ENCODE measurements around the gene ENPP1. TPM values are rescaled to one million over a fixed set of nuclear protein-coding genes. Genes with fewer than 3 reads are reported as not detected.

ENPP1 gene
- polyA plus RNA-seq, 3 donors = not detected

GRCh38 chr6:131782764-131783163, 25.1 kb upstream of the ENPP1 start:
- no peaks in the 10 kb centered on the region for H3K27me3 ChIP-seq (ENCODE audit: control insufficient read depth in 2 of 2, insufficient read depth in 2 of 2, low read length in 2 of 2)
- intact Hi-C loops (cut with micrococcal nuclease) = no loop called here
- no peak overlapping the region for H3K4me3 ChIP-seq (replicated peaks in 1 of 3; ENCODE audit: low read depth in 2 of 3, low read length in 3 of 3)
- no peak overlapping the region for H3K4me3 Mint-ChIP-seq
- no peaks in the 10 kb centered on the region for H3K36me3 Mint-ChIP-seq
- no peaks in the 10 kb centered on the region for H3K4me1 ChIP-seq (ENCODE audit: control insufficient read depth in 1 of 2, insufficient read depth in 2 of 2, low read length in 2 of 2)
- no peak overlapping the region for H3K9ac ChIP-seq (ENCODE audit: insufficient read depth, low read length, poor library complexity, severe bottlenecking)
- no peaks in the 10 kb centered on the region for H3K79me2 ChIP-seq (ENCODE audit: insufficient read depth, low read length)
- 82% methylated on average over 1 of the region's 1 CpG for WGBS (ENCODE audit: insufficient coverage)
- DNase-seq = no peak
- no peak overlapping the region for H3K27ac Mint-ChIP-seq
- no peaks in the 10 kb centered on the region for H4K20me1 ChIP-seq (ENCODE audit: insufficient read depth, low read length)
- H3K4me1 Mint-ChIP-seq = no peaks in the 10 kb centered on the region
- no peak for TF ChIP-seq CTCF (IDR thresholded peaks at IDR 0.05)
- no peak overlapping the region for H2AFZ ChIP-seq (ENCODE audit: insufficient read depth, low read depth, low read length, poor library complexity, severe bottlenecking)
- H3K4me2 ChIP-seq (replicated peaks; ENCODE audit: extremely low read depth, low read length, poor library complexity, severe bottlenecking) = no peak overlapping the region
- peaks cover 2 to 3% (median 3%) of the 10 kb centered on the region in 3 donors for H3K27me3 Mint-ChIP-seq (ENCODE audit: low read depth in 3 of 3)
- H3K36me3 ChIP-seq (replicated peaks in 1 of 2; ENCODE audit: control insufficient read depth in 1 of 2, insufficient read depth in 2 of 2, low read length in 2 of 2) = no peaks in the 10 kb centered on the region
- H3K9me3 ChIP-seq (replicated peaks in 1 of 2; ENCODE audit: control insufficient read depth in 1 of 2, insufficient read depth in 1 of 2, low read length in 2 of 2) = peaks cover 0 to 6% of the 10 kb centered on the region in 2 donors
- H3K27ac ChIP-seq (ENCODE audit: low read depth in 1 of 2, low read length in 2 of 2) = no peak overlapping the region
- H3K9me3 Mint-ChIP-seq = peaks cover 0 to 15% (median 6%) of the 10 kb centered on the region in 7 donors

- no CpG with 5 or more reads among the region's 1 CpG for WGBS (ENCODE audit: insufficient coverage)
- Histone ChIP-seq H3K27ac (ENCODE audit: low read depth in 1 of 2, low read length in 2 of 2) (no peak overlapping the region), H2AFZ (ENCODE audit: insufficient read depth, low read depth, low read length, poor library complexity, severe bottlenecking) (no peak overlapping the region), H3K36me3 (replicated peaks in 1 of 2; ENCODE audit: control insufficient read depth in 1 of 2, insufficient read depth in 2 of 2, low read length in 2 of 2) (no peaks in the 10 kb centered on the region), H3K4me1 (ENCODE audit: control insufficient read depth in 1 of 2, insufficient read depth in 2 of 2, low read length in 2 of 2) (no peaks in the 10 kb centered on the region), H3K4me2 (replicated peaks; ENCODE audit: extremely low read depth, low read length, poor library complexity, severe bottlenecking) (no peak overlapping the region), H3K79me2 (ENCODE audit: insufficient read depth, low read length) (no peaks in the 10 kb centered on the region), H3K9me3 (replicated peaks in 1 of 2; ENCODE audit: control insufficient read depth in 1 of 2, insufficient read depth in 1 of 2, low read length in 2 of 2) (peaks cover 0 to 6% of the 10 kb centered on the region in 2 donors), H3K4me3 (replicated peaks in 1 of 3; ENCODE audit: low read depth in 2 of 3, low read length in 3 of 3) (no peak overlapping the region), H3K27me3 (ENCODE audit: control insufficient read depth in 2 of 2, insufficient read depth in 2 of 2, low read length in 2 of 2) (no peaks in the 10 kb centered on the region), H3K9ac (ENCODE audit: insufficient read depth, low read length, poor library complexity, severe bottlenecking) (no peak overlapping the region), H4K20me1 (ENCODE audit: insufficient read depth, low read length) (no peaks in the 10 kb centered on the region)
- Mint-ChIP-seq H3K27me3 (ENCODE audit: low read depth in 3 of 3) (peaks cover 3 to 4% (median 3%) of the 10 kb centered on the region in 3 donors), H3K4me1 (no peaks in the 10 kb centered on the region), H3K9me3 (peaks cover 0 to 13% (median 6%) of the 10 kb centered on the region in 7 donors), H3K36me3 (no peaks in the 10 kb centered on the region), H3K27ac (no peak overlapping the region), H3K4me3 (no peak overlapping the region)
- TF ChIP-seq CTCF (IDR thresholded peaks at IDR 0.05) = no peak
- intact Hi-C loops (cut with micrococcal nuclease) = no loop called here
- DNase-seq = no peak
These were observed 23.3 kb upstream of the ENPP1 start for GRCh38 chr6:131784561-131784960.
